ENCODE measurements around the gene GTF2I. TPM values are rescaled to one million over a fixed set of nuclear protein-coding genes. Genes with fewer than 3 reads are reported as not detected.
"Not testable (repeated sequence)": the region's sequence is repeated elsewhere in the genome, so short reads cannot be mapped to it uniquely, and the experiment has no call there.

The GTF2I gene
- total RNA-seq, 4 donors from 2014 or later = 240 to 385 (median 353) TPM

DNA sequence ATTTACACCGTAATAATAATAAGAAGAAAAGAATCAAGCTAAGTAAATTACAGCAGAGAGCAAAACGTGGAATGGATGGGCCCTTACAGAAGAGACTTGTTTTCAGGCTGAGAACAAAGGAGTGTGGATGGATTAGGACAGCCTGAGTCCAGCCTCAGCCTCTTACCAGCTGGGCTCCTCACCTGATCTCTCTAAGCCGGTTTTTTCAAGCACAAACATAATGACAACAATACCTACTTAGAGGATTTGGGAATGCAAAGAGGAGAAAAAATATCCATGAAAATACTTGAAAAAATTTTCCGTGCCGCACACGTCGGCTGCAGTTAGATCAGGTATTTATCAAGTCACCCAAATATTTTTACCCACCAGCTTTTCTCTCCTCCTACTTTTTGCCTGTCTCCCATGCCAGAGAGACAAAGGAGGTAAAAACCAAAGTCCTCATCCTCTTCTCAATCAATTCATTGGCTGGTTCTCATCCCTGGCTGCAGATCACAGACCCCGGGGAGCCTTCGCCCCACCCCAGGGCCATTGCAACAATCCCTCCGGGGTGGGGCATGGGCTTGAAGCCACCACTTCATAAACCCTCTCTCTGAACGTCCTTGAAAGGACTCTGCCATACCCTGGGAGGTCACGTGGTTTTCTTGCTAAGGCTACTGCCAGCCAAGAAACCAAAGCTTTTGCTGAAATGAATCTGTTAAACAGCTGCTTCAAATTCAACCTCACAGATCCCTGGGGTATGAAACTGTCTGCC is 29.7 kb upstream of the GTF2I start:
- Histone ChIP-seq H3K4me3 (replicated peaks in 1 of 3) (no peak overlapping the region), H3K36me3 (no peaks in the 10 kb centered on the region), H3K27ac (peak overlapping the region; percentile 90 to 92 (median 91)), H3K9me3 (no peaks in the 10 kb centered on the region), H3K4me1 (peaks cover 41 to 43% of the 10 kb centered on the region in 2 donors), H3K27me3 (no peaks in the 10 kb centered on the region)
- TF ChIP-seq POLR2A (IDR thresholded peaks at IDR 0.05) = peak in 1 of 2 donors; percentile 61
- TF ChIP-seq, protein P1, sequence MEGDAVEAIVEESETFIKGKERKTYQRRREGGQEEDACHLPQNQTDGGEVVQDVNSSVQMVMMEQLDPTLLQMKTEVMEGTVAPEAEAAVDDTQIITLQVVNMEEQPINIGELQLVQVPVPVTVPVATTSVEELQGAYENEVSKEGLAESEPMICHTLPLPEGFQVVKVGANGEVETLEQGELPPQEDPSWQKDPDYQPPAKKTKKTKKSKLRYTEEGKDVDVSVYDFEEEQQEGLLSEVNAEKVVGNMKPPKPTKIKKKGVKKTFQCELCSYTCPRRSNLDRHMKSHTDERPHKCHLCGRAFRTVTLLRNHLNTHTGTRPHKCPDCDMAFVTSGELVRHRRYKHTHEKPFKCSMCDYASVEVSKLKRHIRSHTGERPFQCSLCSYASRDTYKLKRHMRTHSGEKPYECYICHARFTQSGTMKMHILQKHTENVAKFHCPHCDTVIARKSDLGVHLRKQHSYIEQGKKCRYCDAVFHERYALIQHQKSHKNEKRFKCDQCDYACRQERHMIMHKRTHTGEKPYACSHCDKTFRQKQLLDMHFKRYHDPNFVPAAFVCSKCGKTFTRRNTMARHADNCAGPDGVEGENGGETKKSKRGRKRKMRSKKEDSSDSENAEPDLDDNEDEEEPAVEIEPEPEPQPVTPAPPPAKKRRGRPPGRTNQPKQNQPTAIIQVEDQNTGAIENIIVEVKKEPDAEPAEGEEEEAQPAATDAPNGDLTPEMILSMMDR (IDR thresholded peaks at IDR 0.05) = no peak
- intact Hi-C loops (cut with DNase I) = no loop called here
- WGBS, 2 donors = 18 to 24% methylated on average over 12 of the region's 12 CpGs
- DNase-seq = peak; percentile 92 to 95

DNA sequence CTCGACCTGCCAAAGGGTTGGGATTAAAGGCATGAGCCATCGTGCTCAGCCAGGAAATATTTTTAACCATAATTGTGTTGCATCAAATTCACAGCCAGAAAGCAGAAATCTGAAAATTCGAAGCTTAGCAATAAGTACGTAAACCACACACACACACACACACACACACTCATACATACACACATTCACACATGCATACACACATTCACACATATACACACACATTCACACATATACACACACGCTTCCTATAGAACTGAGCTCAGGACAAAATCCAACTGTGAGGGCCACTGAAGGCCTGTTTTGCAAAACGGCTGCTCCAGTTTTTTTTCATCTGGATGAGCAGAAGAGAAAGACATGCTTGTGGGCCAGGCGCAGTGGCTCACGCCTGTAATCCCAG is 25.0 kb upstream of the GTF2I start:
- H3K9me3 ChIP-seq = no peaks in the 10 kb centered on the region
- peak overlapping the region in 2 of 3 donors; percentile 91 to 92 for H3K27ac ChIP-seq
- 70 to 74% methylated on average over 8 of the region's 8 CpGs for WGBS, 2 donors
- H3K27me3 ChIP-seq = no peaks in the 10 kb centered on the region
- H3K4me3 ChIP-seq (replicated peaks in 1 of 3) = no peak overlapping the region
- no peaks in the 10 kb centered on the region for H3K36me3 ChIP-seq
- TF ChIP-seq, protein P1 (IDR thresholded peaks at IDR 0.05) = no peak
- TF ChIP-seq POLR2A (IDR thresholded peaks at IDR 0.05) = no peak
- intact Hi-C loops (cut with DNase I) = no loop called here
- no peak for DNase-seq
- H3K4me1 ChIP-seq = peaks cover 38 to 48% of the 10 kb centered on the region in 2 donors

DNA sequence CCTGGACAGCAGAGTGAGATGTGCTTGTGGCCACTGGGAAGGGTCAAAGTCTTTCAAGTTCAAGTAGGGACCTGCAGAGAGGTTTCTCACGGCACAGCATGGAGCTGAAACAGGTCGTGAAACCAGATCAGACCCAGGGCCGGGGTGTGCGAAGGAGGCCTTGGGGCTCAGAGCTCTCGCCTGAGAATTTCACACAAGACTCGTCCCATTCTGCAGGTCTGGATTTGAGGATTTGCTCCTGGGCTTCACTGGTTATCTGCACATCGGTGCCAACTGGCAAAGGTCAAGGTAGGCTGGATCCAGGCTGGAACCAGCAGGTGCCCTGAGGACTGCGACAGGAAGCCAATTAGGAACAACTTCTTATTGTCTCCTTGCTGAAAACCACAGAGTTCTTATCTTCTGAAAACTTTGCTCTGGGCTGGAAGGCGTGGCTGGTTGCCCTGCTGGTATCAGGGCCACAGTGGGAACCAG is 24.0 kb upstream of the GTF2I start:
- 80 to 88% methylated on average over 9 of the region's 9 CpGs for WGBS, 2 donors
- peak; percentile 34 to 60 for DNase-seq

DNA sequence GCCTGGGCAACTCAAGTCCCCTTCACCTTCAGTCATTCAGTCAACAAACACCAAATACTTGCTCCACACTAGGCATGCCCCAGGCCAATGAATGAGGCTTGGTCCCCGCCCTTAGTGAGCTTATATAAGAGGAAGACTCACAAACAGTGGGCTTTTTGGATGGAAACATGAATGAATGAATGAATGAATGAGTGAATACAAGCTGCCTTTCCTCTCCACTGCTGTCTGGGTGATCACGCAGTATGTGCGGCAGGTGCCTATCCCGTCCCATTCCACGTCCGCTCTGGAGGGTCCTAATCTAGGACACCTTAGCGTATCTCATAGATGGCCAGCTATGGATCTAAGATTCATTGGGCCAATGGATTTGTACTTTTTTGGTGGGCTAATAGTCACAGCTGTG is 19.8 kb upstream of the GTF2I start:
- H3K27me3 ChIP-seq = no peaks in the 10 kb centered on the region
- no peaks in the 10 kb centered on the region for H3K36me3 ChIP-seq
- no peak overlapping the region for H3K4me3 ChIP-seq (replicated peaks in 1 of 3)
- WGBS, 2 donors = 98 to 99% methylated on average over 7 of the region's 7 CpGs
- TF ChIP-seq, protein P1 (IDR thresholded peaks at IDR 0.05) = no peak
- TF ChIP-seq POLR2A (IDR thresholded peaks at IDR 0.05) = no peak
- H3K27ac ChIP-seq = peak overlapping the region in 1 of 3 donors; percentile 17
- intact Hi-C loops (cut with DNase I) = no loop called here
- no peak for DNase-seq
- H3K9me3 ChIP-seq = no peaks in the 10 kb centered on the region
- H3K4me1 ChIP-seq = peaks cover 16 to 29% of the 10 kb centered on the region in 2 donors

More for the DNA sequence above, 24.0 kb upstream of the GTF2I start:
- TF ChIP-seq, protein P1 (IDR thresholded peaks at IDR 0.05) = no peak
- no peak for TF ChIP-seq POLR2A (IDR thresholded peaks at IDR 0.05)
- Histone ChIP-seq H3K27ac (peak overlapping the region; percentile 65 to 92 (median 91)), H3K27me3 (no peaks in the 10 kb centered on the region), H3K4me3 (replicated peaks in 1 of 3) (no peak overlapping the region), H3K4me1 (peaks cover 35 to 39% of the 10 kb centered on the region in 2 donors), H3K9me3 (no peaks in the 10 kb centered on the region), H3K36me3 (no peaks in the 10 kb centered on the region)
- intact Hi-C loops (cut with DNase I) = no loop called here

DNA sequence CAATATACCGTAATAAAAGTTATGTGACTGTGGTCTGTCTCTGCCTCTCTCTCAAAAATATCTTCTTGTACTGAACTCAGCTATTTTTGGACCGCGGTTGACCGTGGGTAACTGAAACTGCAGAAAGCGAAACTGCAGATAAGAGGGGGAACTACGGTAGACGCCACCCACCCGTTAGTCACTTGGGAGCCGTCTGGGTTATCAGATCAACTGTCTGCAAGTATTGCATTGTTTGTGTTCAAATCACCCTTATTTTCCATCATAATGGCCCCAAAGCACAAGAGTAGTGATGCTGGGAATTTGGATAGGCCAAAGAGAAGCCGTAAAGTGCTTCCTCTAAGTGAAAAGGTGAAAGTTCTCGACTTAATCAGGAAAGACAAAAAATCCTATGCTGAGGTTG is 7.5 kb upstream of the GTF2I start:
- DNase-seq = peak; percentile 54 to 56
- H3K4me3 ChIP-seq (replicated peaks in 1 of 3); H3K9me3 ChIP-seq; intact Hi-C loops (cut with DNase I); H3K36me3 ChIP-seq; H3K4me1 ChIP-seq; H3K27me3 ChIP-seq: not testable (repeated sequence)
- peak overlapping the region; percentile 41 to 71 (median 55) for H3K27ac ChIP-seq
- 20 to 29% methylated on average over 11 of the region's 11 CpGs for WGBS, 2 donors

DNA sequence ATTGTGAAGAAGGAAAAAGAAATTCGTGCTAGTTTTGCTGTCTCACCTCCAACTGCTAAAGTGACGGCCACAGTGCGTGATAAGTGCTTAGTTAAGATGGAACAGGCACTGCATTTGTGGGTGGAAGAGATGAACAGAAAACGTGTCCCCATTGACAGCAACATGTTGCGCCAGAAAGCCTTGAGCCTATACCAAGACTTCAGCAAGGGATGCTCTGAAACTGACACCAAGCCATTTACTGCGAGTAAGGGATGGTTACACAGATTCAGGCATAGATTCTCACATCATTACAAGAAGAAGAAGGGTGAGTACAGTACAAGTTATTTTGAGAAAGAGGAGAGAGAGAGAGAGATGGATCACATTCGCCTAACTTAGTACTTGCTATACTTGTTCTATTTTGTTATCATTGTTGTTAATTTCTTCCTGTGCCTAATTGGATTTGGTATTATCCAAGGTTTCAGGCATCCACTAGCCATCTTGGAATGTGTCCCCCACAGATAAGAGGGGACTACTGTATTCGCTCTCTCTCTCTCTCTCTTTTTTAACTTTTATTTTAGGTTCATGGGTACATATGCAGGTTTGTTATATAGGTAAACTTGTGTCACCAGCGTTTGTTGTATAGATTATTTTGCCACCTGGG is 6.9 kb upstream of the GTF2I start:
- H3K4me1 ChIP-seq; H3K9me3 ChIP-seq; H3K4me3 ChIP-seq (replicated peaks in 1 of 3); intact Hi-C loops (cut with DNase I); H3K27me3 ChIP-seq; DNase-seq; H3K36me3 ChIP-seq: not testable (repeated sequence)
- peak overlapping the region in 2 of 3 donors; percentile 27 to 50 for H3K27ac ChIP-seq
- 67 to 70% methylated on average over 6 of the region's 9 CpGs for WGBS, 2 donors

DNA sequence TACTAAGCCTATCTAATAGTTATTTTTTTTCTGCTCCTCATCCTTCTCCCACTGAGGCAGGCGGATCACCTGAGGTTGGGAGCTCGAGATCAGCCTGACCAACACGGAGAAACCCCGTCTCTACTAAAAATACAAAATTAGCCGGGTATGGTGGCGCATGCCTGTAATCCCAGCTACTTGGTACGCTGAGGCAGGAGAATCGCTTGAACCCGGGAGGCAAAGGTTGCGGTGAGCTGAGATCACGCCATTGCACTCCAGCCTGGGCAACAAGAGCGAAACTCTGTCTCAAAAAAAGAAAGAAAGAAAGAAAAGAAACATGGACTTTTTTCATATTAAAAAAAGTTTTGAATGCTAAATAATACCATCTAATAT is 6.4 kb upstream of the GTF2I start:
- H3K36me3 ChIP-seq; H3K9me3 ChIP-seq; H3K27ac ChIP-seq; H3K4me3 ChIP-seq (replicated peaks in 1 of 3); H3K27me3 ChIP-seq; intact Hi-C loops (cut with DNase I); DNase-seq: not testable (repeated sequence)
- peaks cover 6 to 10% of the 10 kb centered on the region in 2 donors for H3K4me1 ChIP-seq
- WGBS, 2 donors = 89 to 93% methylated on average over 12 of the region's 12 CpGs
